GM12878 (cell line): ENCODE results near the gene MAML3.

Experiments used
- CHD1 ChIP-seq: IDR thresholded peaks from 2 replicates; pipeline ENCODE4 v1.6.1; 2012; ENCODE audit warnings: low read depth, low read length, improper control_type of control experiment
- FOS ChIP-seq: IDR thresholded peaks from 3 replicates; pipeline ENCODE4 v1.6.1; 2011; ENCODE audit warnings: borderline replicate concordance; ENCODE audit not compliant: insufficient read length; ENCODE audit errors: extremely low read depth
- TF ChIP-seq, protein P1 (sequence below), 3 experiments: IDR thresholded peaks in 2 of 3; conservative IDR thresholded peaks in 1 of 3; 2 replicates each; pipeline ENCODE4 v1.5.1; 2011; ENCODE audit warnings: low read depth in 3 of 3, low read length in 3 of 3, mild to moderate bottlenecking in 3 of 3, control low read depth in 2 of 3, moderate library complexity in 2 of 3, inconsistent platforms in 1 of 3, mixed read lengths in 1 of 3; ENCODE audit not compliant: control insufficient read depth in 2 of 3, insufficient read depth in 1 of 3; ENCODE audit errors: extremely low read depth in 1 of 3

DNA sequence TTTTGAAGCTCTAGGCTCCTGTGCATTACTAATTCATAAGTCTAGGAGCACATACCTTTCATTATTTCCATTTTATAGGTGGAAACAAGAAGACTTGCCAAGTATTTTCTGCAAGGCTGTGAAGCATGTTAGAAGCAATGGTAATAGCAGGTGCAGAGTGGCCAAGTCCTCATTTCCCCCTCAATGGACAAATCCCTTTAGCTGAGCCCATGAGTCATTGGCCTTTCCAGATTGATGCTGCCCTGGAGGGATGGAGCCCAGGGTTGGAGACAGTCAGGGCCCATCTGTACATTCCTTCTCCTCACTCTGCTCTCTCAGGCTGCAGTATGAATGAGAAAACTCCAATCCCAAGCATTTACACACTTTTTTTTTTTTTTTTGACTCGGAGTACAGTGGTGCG lies 481.8 kb downstream of the MAML3 start:
- TF ChIP-seq, protein P1, sequence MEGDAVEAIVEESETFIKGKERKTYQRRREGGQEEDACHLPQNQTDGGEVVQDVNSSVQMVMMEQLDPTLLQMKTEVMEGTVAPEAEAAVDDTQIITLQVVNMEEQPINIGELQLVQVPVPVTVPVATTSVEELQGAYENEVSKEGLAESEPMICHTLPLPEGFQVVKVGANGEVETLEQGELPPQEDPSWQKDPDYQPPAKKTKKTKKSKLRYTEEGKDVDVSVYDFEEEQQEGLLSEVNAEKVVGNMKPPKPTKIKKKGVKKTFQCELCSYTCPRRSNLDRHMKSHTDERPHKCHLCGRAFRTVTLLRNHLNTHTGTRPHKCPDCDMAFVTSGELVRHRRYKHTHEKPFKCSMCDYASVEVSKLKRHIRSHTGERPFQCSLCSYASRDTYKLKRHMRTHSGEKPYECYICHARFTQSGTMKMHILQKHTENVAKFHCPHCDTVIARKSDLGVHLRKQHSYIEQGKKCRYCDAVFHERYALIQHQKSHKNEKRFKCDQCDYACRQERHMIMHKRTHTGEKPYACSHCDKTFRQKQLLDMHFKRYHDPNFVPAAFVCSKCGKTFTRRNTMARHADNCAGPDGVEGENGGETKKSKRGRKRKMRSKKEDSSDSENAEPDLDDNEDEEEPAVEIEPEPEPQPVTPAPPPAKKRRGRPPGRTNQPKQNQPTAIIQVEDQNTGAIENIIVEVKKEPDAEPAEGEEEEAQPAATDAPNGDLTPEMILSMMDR (IDR thresholded peaks at IDR 0.05 in 2 of 3, conservative IDR thresholded peaks at IDR 0.05 in 1 of 3; ENCODE audit: control insufficient read depth in 2 of 3, extremely low read depth in 1 of 3, insufficient read depth in 1 of 3, low read depth in 3 of 3, low read length in 3 of 3) = no peak
- TF ChIP-seq CHD1 (no peak), FOS (no peak)
